HEK293T (cell line): ENCODE results near the gene LGALS3BP.

Experiments used
- CTCF ChIA-PET: fragments of 350-600 bp; formaldehyde crosslinking; extraction: SDS; loops from one replicate; lab custom pipeline; 2021; ENCODE audit warnings: antibody characterized with exemption, inconsistent platforms; lab: Yijun Ruan, JAX
- POLR2A ChIA-PET: fragments of 350-600 bp; formaldehyde crosslinking; extraction: SDS; loops from one replicate; lab custom pipeline; 2020; ENCODE audit warnings: antibody characterized with exemption, inconsistent platforms; lab: Yijun Ruan, JAX
- DNase-seq: peaks from one replicate; pipeline ENCODE4 v3.0.0; 2012; ENCODE audit warnings: mixed read lengths; ENCODE audit errors: extremely low spot score
- ARNT ChIP-seq: fragments of 450-650 bp; IDR thresholded peaks from 2 replicates; pipeline ENCODE4 v1.6.1; 2017; ENCODE audit warnings: mild to moderate bottlenecking
- BHLHE40 ChIP-seq: fragments of 450-650 bp; IDR thresholded peaks from 2 replicates; pipeline ENCODE4 v1.6.1; 2016; ENCODE audit warnings: mild to moderate bottlenecking, moderate library complexity, borderline replicate concordance
- CTBP1 ChIP-seq: fragments of 450-650 bp; IDR thresholded peaks from 2 replicates; pipeline ENCODE4 v1.6.1; 2016; ENCODE audit warnings: borderline replicate concordance
- ELF4 ChIP-seq: fragments of 450-650 bp; IDR thresholded peaks from 2 replicates; pipeline ENCODE4 v1.6.1; 2017; ENCODE audit warnings: antibody characterized with exemption
- FOXA1 ChIP-seq: fragments of 450-650 bp; IDR thresholded peaks from 2 replicates; pipeline ENCODE4 v1.6.1; 2016; ENCODE audit warnings: mild to moderate bottlenecking
- FOXK2 ChIP-seq: fragments of 450-650 bp; IDR thresholded peaks from 2 replicates; pipeline ENCODE4 v1.6.1; 2016; ENCODE audit warnings: mild to moderate bottlenecking
- FOXM1 ChIP-seq: fragments of 450-650 bp; IDR thresholded peaks from 2 replicates; pipeline ENCODE4 v1.6.1; 2017; ENCODE audit warnings: mild to moderate bottlenecking, borderline replicate concordance
- HDGF ChIP-seq: fragments of 450-650 bp; IDR thresholded peaks from 2 replicates; pipeline ENCODE4 v1.6.1; 2017; ENCODE audit warnings: antibody characterized with exemption, borderline replicate concordance
- L3MBTL2 ChIP-seq: fragments of 450-650 bp; conservative IDR thresholded peaks from 2 replicates; pipeline ENCODE4 v1.6.1; 2016; ENCODE audit warnings: mild to moderate bottlenecking
- LEF1 ChIP-seq: fragments of 450-650 bp; IDR thresholded peaks from 2 replicates; pipeline ENCODE4 v1.6.1; 2017; ENCODE audit warnings: mild to moderate bottlenecking, borderline replicate concordance
- NFRKB ChIP-seq: fragments of 450-650 bp; IDR thresholded peaks from 2 replicates; pipeline ENCODE4 v1.6.1; 2016; ENCODE audit warnings: mild to moderate bottlenecking, moderate library complexity
- PKNOX1 ChIP-seq: fragments of 450-650 bp; IDR thresholded peaks from 2 replicates; pipeline ENCODE4 v1.6.1; 2016
- SP1 ChIP-seq: fragments of 450-650 bp; IDR thresholded peaks from 2 replicates; pipeline ENCODE4 v1.6.1; 2017
- SUZ12 ChIP-seq: fragments of 450-650 bp; IDR thresholded peaks from 2 replicates; pipeline ENCODE4 v1.6.1; 2016; ENCODE audit warnings: mild to moderate bottlenecking
- TARDBP ChIP-seq: fragments of 450-650 bp; IDR thresholded peaks from 2 replicates; pipeline ENCODE4 v1.6.1; 2016
- ZNF384 ChIP-seq: fragments of 450-650 bp; IDR thresholded peaks from 2 replicates; pipeline ENCODE4 v1.6.1; 2016

The LGALS3BP gene

GRCh38 chr17:78986048-78986648 is 6.4 kb upstream of the LGALS3BP start:
- CTCF ChIA-PET = interaction anchor here (0.6 to 1.0 kb wide), 3 partner anchors 8 to 133 kb away, joined by 3 read pairs; no protein-coding TSS in a partner anchor
- TF ChIP-seq SUZ12 (no peak), CTBP1 (no peak), NFRKB (no peak), SP1 (no peak), TARDBP (no peak), FOXM1 (no peak), PKNOX1 (no peak), L3MBTL2 (no peak)
- DNase-seq = no peak
- POLR2A ChIA-PET = interaction anchor here (1.6 kb wide), 1 partner anchor 8 kb away, joined by 4 read pairs; no protein-coding TSS in a partner anchor

GRCh38 chr17:78985395-78985794 is 5.7 kb upstream of the LGALS3BP start:
- POLR2A ChIA-PET = interaction anchor here (1.4 kb wide), 1 partner anchor 11 kb away, joined by 5 read pairs; no protein-coding TSS in a partner anchor

GRCh38 chr17:78981010-78981888 is 1.5 kb upstream of the LGALS3BP start:
- no peak for TF ChIP-seq CTBP1
- no peak for TF ChIP-seq HDGF
- TF ChIP-seq ARNT = no peak
- no peak for TF ChIP-seq TARDBP
- TF ChIP-seq LEF1 = no peak
- TF ChIP-seq FOXM1 = no peak
- TF ChIP-seq PKNOX1 = no peak
- TF ChIP-seq BHLHE40 = no peak
- no peak for TF ChIP-seq L3MBTL2
- TF ChIP-seq FOXA1 = no peak
- TF ChIP-seq SP1 = no peak
- POLR2A ChIA-PET = interaction anchor here (0.6 to 1.8 kb wide), 3 partner anchors 10 to 795 kb away, joined by 3 to 6 read pairs (median 3); no protein-coding TSS in a partner anchor
- CTCF ChIA-PET = interaction anchor here (0.6 to 1.8 kb wide), 2 partner anchors 11 to 202 kb away, joined by 3 to 5 read pairs; no protein-coding TSS in a partner anchor
- DNase-seq = no peak

More at GRCh38 chr17:78985395-78985794, 5.7 kb upstream of the LGALS3BP start:
- no peak for DNase-seq
- no peak for TF ChIP-seq FOXK2
- no peak for TF ChIP-seq FOXA1
- TF ChIP-seq ZNF384 = no peak
- no peak for TF ChIP-seq HDGF
- no peak for TF ChIP-seq BHLHE40
- TF ChIP-seq PKNOX1 = no peak
- no peak for TF ChIP-seq FOXM1
- TF ChIP-seq LEF1 = no peak
- TF ChIP-seq TARDBP = no peak
- TF ChIP-seq SP1 = no peak
- no peak for TF ChIP-seq ELF4
- TF ChIP-seq SUZ12 = no peak
- CTCF ChIA-PET = interaction anchor here (0.6 kb wide), 1 partner anchor 132 kb away, joined by 3 read pairs; no protein-coding TSS in a partner anchor

- TF ChIP-seq ZNF384 = no peak
- no peak for TF ChIP-seq FOXA1
- no peak for TF ChIP-seq PKNOX1
- no peak for TF ChIP-seq CTBP1
- ChIA-PET CTCF (interaction anchor here (1.8 kb wide), 2 partner anchors 10 to 115 kb away, joined by 5 to 8 read pairs; no protein-coding TSS in a partner anchor), POLR2A (interaction anchor here (0.6 to 1.8 kb wide), 5 partner anchors 9 to 795 kb away, joined by 3 to 6 read pairs (median 3); no protein-coding TSS in a partner anchor)
- DNase-seq = no peak
These were observed 875 bp upstream of the LGALS3BP start for GRCh38 chr17:78980624-78980972.
